Adrenal gland (tissue), 12 donors: ENCODE results near the gene PLEKHH1. TPM values are rescaled to one million over a fixed set of nuclear protein-coding genes. Genes with fewer than 3 reads are reported as not detected.
A peak's percentile ranks its signal among the peaks of the same experiment; 100 is the strongest.

ENCODE experiments used
- DNase-seq, 7 donors: peaks; one replicate each; pipeline ENCODE4 v3.0.0-alpha.2; 2019 to 2020
- H3K27ac ChIP-seq, 5 donors: fragments of 200-600 bp; sonication (generic) in 4 of 5; 1 replicate in 3 of 5; 2 replicates in 2 of 5; pipeline versions ENCODE4 v1.5.1 to v1.8.0; 2016 to 2020; ENCODE audit warnings: mild to moderate bottlenecking in 1 of 5
- H3K27me3 ChIP-seq: fragments of 200-600 bp; 2 replicates; pipeline ENCODE4 v1.8.0; 2021
- H3K36me3 ChIP-seq, 2 donors: fragments of 200-600 bp; replicated peaks in 1 of 2; 1 replicate in 1 of 2; 2 replicates in 1 of 2; pipeline versions ENCODE4 v1.5.1 to v1.8.0; 2018 to 2022
- H3K4me1 ChIP-seq, 2 donors: fragments of 200-600 bp; replicated peaks in 1 of 2; 1 replicate in 1 of 2; 2 replicates in 1 of 2; pipeline versions ENCODE4 v1.5.1 to v1.8.0; 2018 to 2021
- H3K4me3 ChIP-seq, 4 donors: fragments of 200-600 bp; sonication (generic) in 3 of 4; one replicate each; pipeline ENCODE4 v1.5.1; 2016 to 2018
- H3K9me3 ChIP-seq, 3 donors: fragments of 200-600 bp; sonication (generic) in 1 of 3; replicated peaks in 1 of 3; 1 replicate in 2 of 3; 2 replicates in 1 of 3; pipeline versions ENCODE4 v1.5.1 to v1.8.0; 2016 to 2021
- CTCF ChIP-seq, 6 experiments: fragments of 450-650 bp in 4 of 6; fragments of 200-600 bp in 2 of 6; sonication (generic) in 1 of 6; IDR thresholded peaks; 1 replicate in 5 of 6; 2 replicates in 1 of 6; pipeline versions ENCODE4 v1.5.1 to v1.8.0; 2016 to 2021; ENCODE audit warnings: antibody characterized with exemption in 6 of 6, mild to moderate bottlenecking in 2 of 6, moderate library complexity in 1 of 6
- POLR2A ChIP-seq, 2 donors: fragments of 450-650 bp; IDR thresholded peaks; one replicate each; pipeline ENCODE4 v1.6.1; 2017; ENCODE audit warnings: antibody characterized with exemption in 2 of 2, mild to moderate bottlenecking in 2 of 2, moderate library complexity in 1 of 2
- WGBS, 4 donors: extraction: QIAGEN DNeasy Blood & Tissue Kit in 2 of 4; methylation state at CpG; one replicate each; pipeline versions ENCODE4 v1.1.5 to v1.1.7; 2013 to 2017; 5-methylcytosine and 5-hydroxymethylcytosine counted together
- intact Hi-C, 2 donors: fragments of 100-400 bp; cut with DNase I; formaldehyde crosslinking; loops; one replicate each; pipeline versions ENCODE4 v1.14.1 to v1.15.0; 2022 to 2023
- polyA plus RNA-seq, 3 donors: library from polyadenylated mRNA; stranded (reverse); fragments of 200-250 nt in 2 of 3; fragments of 350-450 nt in 1 of 3; fragmentation: Illumina TruSeq in 1 of 3; extraction: RNeasy Lipid Tissue Mini Kit (QIAGEN cat#74804) in 1 of 3; gene quantifications; one replicate each; pipeline ENCODE4 v1.2.3, GENCODE V29; 2013 to 2014
- total RNA-seq, 9 donors: library from RNA; depleted of rRNA in 4 of 9; stranded (reverse); fragments of >200 nt in 4 of 9; fragments of 120-200 nt in 1 of 9; fragmentation: NEBNext Ultra II Directional in 1 of 9; extraction: Animal tissue kit (Norgen Biotek cat#: 25700) in 1 of 9; gene quantifications; one replicate each; pipeline versions ENCODE4 v1.1.0 to v1.2.4, GENCODE V29; 2013 to 2023
- donor health status: healthy with polysubstance abuse.
- donor health status: Bipolar disorder and iron deficiency.
- donor health status: DM: yes; HTN: yes; CAD: no.
- donor health status: DM: no; HTN: no; CAD: no.
- donor health status: DM: no; HTN: no; CAD: no.
- donor health status: DM: yes; HTN: yes; CAD: no.

PLEKHH1 gene
- total and polyA plus RNA-seq, 12 donors = 8.3 to 50.4 (median 20.2) TPM

GRCh38 chr14:67491285-67491684 lies 41.8 kb upstream of the PLEKHH1 start:
- 94 to 100% (median 96%) methylated on average over 3 of the region's 3 CpGs for WGBS, 4 donors
- intact Hi-C loops = no loop called here
- TF ChIP-seq CTCF (IDR thresholded peaks at IDR 0.05) = no peak
- TF ChIP-seq POLR2A (IDR thresholded peaks at IDR 0.05) = no peak
- no peaks in the 10 kb centered on the region for H3K36me3 ChIP-seq
- peaks cover 0 to 14% of the 10 kb centered on the region in 2 donors for H3K4me1 ChIP-seq
- no peak overlapping the region for H3K27ac ChIP-seq
- H3K4me3 ChIP-seq = no peak overlapping the region
- no peak for DNase-seq
- H3K27me3 ChIP-seq = no peaks in the 10 kb centered on the region
- H3K9me3 ChIP-seq = peaks cover 0 to 6% (median 0%) of the 10 kb centered on the region in 3 donors

- Histone ChIP-seq H3K36me3 (no peaks in the 10 kb centered on the region), H3K27me3 (no peaks in the 10 kb centered on the region), H3K4me3 (no peak overlapping the region), H3K9me3 (peaks cover 0 to 6% (median 0%) of the 10 kb centered on the region in 3 donors), H3K27ac (no peak overlapping the region), H3K4me1 (peaks cover 0 to 14% of the 10 kb centered on the region in 2 donors)
- intact Hi-C loops = no loop called here
- TF ChIP-seq CTCF (IDR thresholded peaks at IDR 0.05) (no peak), POLR2A (IDR thresholded peaks at IDR 0.05) (no peak)
- WGBS, 4 donors = 68 to 80% (median 72%) methylated on average over 8 to 9 of the region's 9 CpGs
- DNase-seq = peak in 1 of 7 donors; percentile 82
Measured at GRCh38 chr14:67491741-67492507, 41.2 kb upstream of the PLEKHH1 start.

- peaks cover 0 to 14% of the 10 kb centered on the region in 2 donors for H3K4me1 ChIP-seq
- TF ChIP-seq POLR2A (IDR thresholded peaks at IDR 0.05) = no peak
- no peak for TF ChIP-seq CTCF (IDR thresholded peaks at IDR 0.05)
- H3K27me3 ChIP-seq = no peaks in the 10 kb centered on the region
- DNase-seq = no peak
- H3K36me3 ChIP-seq = no peaks in the 10 kb centered on the region
- WGBS, 4 donors = 93 to 100% (median 97%) methylated on average over 2 to 3 of the region's 3 CpGs
- H3K9me3 ChIP-seq = peaks cover 0 to 6% (median 0%) of the 10 kb centered on the region in 3 donors
- intact Hi-C loops = no loop called here
- no peak overlapping the region for H3K4me3 ChIP-seq
- no peak overlapping the region for H3K27ac ChIP-seq
Measured at GRCh38 chr14:67492538-67492937, 40.6 kb upstream of the PLEKHH1 start.

GRCh38 chr14:67493092-67493717 lies 39.9 kb upstream of the PLEKHH1 start:
- H3K36me3 ChIP-seq = no peaks in the 10 kb centered on the region
- H3K27ac ChIP-seq = no peak overlapping the region
- peaks cover 0 to 10% of the 10 kb centered on the region in 2 donors for H3K4me1 ChIP-seq
- TF ChIP-seq CTCF (IDR thresholded peaks at IDR 0.05) (no peak), POLR2A (IDR thresholded peaks at IDR 0.05) (no peak)
- WGBS, 4 donors = 96 to 97% (median 96%) methylated on average over 8 of the region's 8 CpGs
- no peak for DNase-seq
- no peak overlapping the region for H3K4me3 ChIP-seq
- no peaks in the 10 kb centered on the region for H3K27me3 ChIP-seq
- intact Hi-C loops = no loop called here
- H3K9me3 ChIP-seq = peaks cover 0 to 6% (median 0%) of the 10 kb centered on the region in 3 donors
